Brain microvascular endothelial cell (primary cell): ENCODE measurements around the gene TTPAL.

Experiments
- DNase-seq: peaks from one replicate; pipeline ENCODE4 v3.0.0-alpha.2; 2020
- H3K27ac ChIP-seq: fragments of 250-450 bp; sonication (Bioruptor Pico); 2 replicates; pipeline ENCODE4 v1.5.1; 2020; ENCODE audit warnings: mild to moderate bottlenecking, moderate library complexity
- H3K27me3 ChIP-seq: fragments of 250-450 bp; sonication (Bioruptor Pico); replicated peaks from 2 replicates; pipeline ENCODE4 v1.5.1; 2020; ENCODE audit warnings: mild to moderate bottlenecking
- H3K36me3 ChIP-seq: fragments of 250-450 bp; sonication (Bioruptor Pico); replicated peaks from 2 replicates; pipeline ENCODE4 v1.5.1; 2020; ENCODE audit warnings: mild to moderate bottlenecking
- H3K4me3 ChIP-seq: 2 replicates; pipeline ENCODE4 v1.5.1; 2011; ENCODE audit warnings: low read depth, mild to moderate bottlenecking, control low read depth, low read length, moderate library complexity
- CTCF ChIP-seq: IDR thresholded peaks from 2 replicates; pipeline ENCODE4 v1.5.1; 2011; ENCODE audit warnings: low read depth, mild to moderate bottlenecking, moderate library complexity, low read length, control low read depth, inconsistent platforms; ENCODE audit errors: missing control alignments
- in situ Hi-C: cut with HindIII; loops from 2 replicates; pipeline ENCODE4 v1.10.0; 2017; ENCODE audit warnings: low sequenced_read_pairs, low pct_ligation_motif_present

The TTPAL gene

GRCh38 chr20:44521484-44522481 is 46.1 kb downstream of the TTPAL start, which contains the start of gene SERINC3:
Gene SERINC3, minus strand, starts transcription at chr20:44522070. Its CDS starts 119 bp downstream, at chr20:44521951.
- in situ Hi-C loops = no loop called here
- Histone ChIP-seq H3K27ac (peak within 1 kb of the TSS; percentile 100), H3K36me3 (peaks cover 3% of the 10 kb centered on the region), H3K27me3 (no peaks in the 10 kb centered on the region), H3K4me3 (peak within 1 kb of the TSS; percentile 100)
- no peak for TF ChIP-seq CTCF
- peak; percentile 93 for DNase-seq

- TF ChIP-seq CTCF = no peak
- in situ Hi-C loops = no loop called here
- peak overlapping the region; percentile 100 for H3K27ac ChIP-seq
Measured at GRCh38 chr20:44522841-44523240, 47.2 kb downstream of the TTPAL start.

GRCh38 chr20:44523746-44524145 is 48.1 kb downstream of the TTPAL start:
- Histone ChIP-seq H3K4me3 (no peak overlapping the region), H3K27ac (no peak overlapping the region), H3K36me3 (peaks cover 3% of the 10 kb centered on the region), H3K27me3 (no peaks in the 10 kb centered on the region)
- no peak for DNase-seq
- TF ChIP-seq CTCF = no peak
- in situ Hi-C loops = no loop called here

More at GRCh38 chr20:44522841-44523240, 47.2 kb downstream of the TTPAL start:
- no peak for DNase-seq
- Histone ChIP-seq H3K27me3 (no peaks in the 10 kb centered on the region), H3K36me3 (peaks cover 3% of the 10 kb centered on the region), H3K4me3 (no peak overlapping the region)

GRCh38 chr20:44526129-44526528 is 50.5 kb downstream of the TTPAL start:
- Histone ChIP-seq H3K27ac (peak overlapping the region; percentile 75), H3K4me3 (no peak overlapping the region), H3K36me3 (peaks cover 3% of the 10 kb centered on the region), H3K27me3 (no peaks in the 10 kb centered on the region)
- no peak for TF ChIP-seq CTCF
- in situ Hi-C loops = no loop called here
- DNase-seq = peak; percentile 48

- no peak overlapping the region for H3K27ac ChIP-seq
- in situ Hi-C loops = no loop called here
- H3K4me3 ChIP-seq = no peak overlapping the region
- H3K27me3 ChIP-seq = no peaks in the 10 kb centered on the region
- no peak for TF ChIP-seq CTCF
- no peaks in the 10 kb centered on the region for H3K36me3 ChIP-seq
- DNase-seq = no peak
Measured at GRCh38 chr20:44527716-44528199, 52.1 kb downstream of the TTPAL start.
